SHP77 treated with DMSO at 0.1 percent for 48 hours (cell line): ENCODE results near the gene ERAP2.

Experiments used
- DNase-seq: peaks from one replicate; lab custom pipeline; 2025; lab: John Stamatoyannopoulos, UW

ERAP2 gene

DNA sequence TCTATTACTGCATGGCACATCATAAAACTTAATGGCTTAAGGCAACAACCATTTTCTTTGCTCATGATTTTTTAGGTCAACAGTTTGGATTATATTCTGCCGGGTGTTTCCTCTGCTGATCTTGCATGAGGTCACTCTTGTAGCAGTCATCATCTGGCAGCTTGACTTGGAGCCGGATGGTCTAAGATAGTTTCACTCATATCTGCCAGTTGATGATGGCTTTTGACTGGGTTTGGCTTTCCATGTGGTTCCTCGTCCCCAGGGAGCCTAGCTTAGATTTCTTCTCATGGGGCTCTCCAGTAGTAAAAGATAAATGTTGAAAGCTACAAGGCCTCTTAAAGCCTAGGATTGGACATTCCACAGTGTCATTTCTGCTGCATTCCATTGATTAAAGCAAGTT is 87.0 kb downstream of the ERAP2 start:
- no peak for DNase-seq

DNA sequence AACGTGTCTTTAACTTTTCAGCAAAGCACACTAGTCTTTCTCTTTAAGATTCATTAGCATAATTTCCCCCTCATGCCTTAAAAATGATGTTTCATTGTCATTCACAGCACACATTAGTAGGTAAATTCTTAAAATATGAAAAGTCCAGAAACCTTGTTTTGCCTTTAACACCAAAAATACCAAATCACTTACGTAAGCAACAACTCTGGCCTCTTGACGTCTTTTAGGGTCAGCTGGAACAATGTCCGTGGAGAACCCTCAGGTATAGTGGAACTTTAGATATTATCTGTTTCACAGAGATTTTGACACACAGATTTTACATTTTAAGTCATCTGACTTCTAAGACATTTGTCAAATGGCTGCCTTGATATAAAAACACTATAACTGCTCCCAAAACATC is 90.5 kb downstream of the ERAP2 start:
- DNase-seq, result no peak

DNA sequence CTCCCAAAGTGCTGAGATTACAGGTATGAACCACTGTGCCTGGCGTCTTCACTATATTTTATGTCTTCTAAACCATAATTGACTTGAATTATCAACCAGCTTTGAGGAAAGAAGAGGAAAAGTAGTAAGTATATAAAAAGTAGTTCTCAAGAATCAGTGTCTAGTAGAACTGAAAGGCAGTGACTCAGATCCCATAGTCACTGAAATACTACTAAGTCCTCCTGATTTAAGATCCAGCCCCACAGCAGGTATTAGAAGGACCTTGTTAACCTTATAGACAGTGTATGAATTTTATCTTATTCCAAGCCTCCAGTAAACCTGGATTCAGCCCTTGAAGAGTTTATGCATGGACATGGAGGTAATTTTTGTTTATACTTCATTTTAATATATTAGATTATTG is 91.1 kb downstream of the ERAP2 start:
- no peak for DNase-seq

DNA sequence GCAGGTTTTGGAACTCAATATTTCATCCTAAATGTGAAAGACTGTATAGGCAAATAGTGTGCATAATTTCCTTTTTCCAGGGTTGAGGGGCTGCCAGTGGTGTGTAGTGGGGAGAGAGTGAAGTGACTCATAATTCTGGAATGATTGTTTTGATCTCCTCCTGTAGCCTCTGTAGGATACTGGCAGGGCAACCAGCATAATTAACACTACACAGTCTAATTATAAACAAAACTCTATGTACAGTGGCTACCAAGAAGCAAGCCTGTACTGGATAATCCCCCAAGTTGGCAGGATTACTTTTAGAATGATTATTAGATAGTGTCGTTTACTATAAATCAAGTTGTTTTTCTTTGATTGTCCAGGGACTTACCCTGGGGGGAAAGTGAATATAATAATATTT is 91.8 kb downstream of the ERAP2 start:
- no peak for DNase-seq

DNA sequence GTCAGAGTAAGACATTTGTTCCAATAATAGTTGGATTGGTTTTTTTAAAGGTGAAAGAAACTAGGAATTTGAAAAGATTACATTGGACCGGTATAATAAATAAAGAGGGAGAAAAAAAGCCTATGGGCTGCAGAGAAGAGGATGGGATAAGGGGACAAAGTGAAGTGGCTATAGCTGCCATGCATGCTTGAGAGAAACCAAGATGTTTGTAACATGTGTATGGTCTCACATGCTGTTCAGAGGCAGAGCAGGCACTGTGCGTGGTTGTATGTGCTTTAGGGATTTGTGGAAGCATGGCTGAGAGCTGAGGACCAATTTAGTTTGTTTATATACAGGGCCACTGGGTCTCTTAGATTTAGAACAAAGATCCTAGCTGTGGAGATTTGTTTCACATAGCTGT is 92.3 kb downstream of the ERAP2 start:
- DNase-seq, result no peak
